ENCODE data around the gene CAMKMT.
A peak's percentile ranks its signal among the peaks of the same experiment; 100 is the strongest.

Gene CAMKMT

GRCh38 chr2:44335806-44336538 is 25.8 kb upstream of the CAMKMT start:
- H3K9ac ChIP-seq (ENCODE audit: low read length): no peak overlapping the region
- H3K36me3 ChIP-seq (ENCODE audit: control insufficient read depth, insufficient read depth, low read length): peaks cover 8% of the 10 kb centered on the region
- H3K27me3 ChIP-seq (ENCODE audit: control insufficient read depth, insufficient read depth, low read length): no peaks in the 10 kb centered on the region
- H3K4me3 ChIP-seq (ENCODE audit: low read length): no peak overlapping the region
- no peaks in the 10 kb centered on the region for H3K9me3 ChIP-seq (ENCODE audit: control insufficient read depth, low read length)
- no peaks in the 10 kb centered on the region for H3K4me1 ChIP-seq (ENCODE audit: control insufficient read depth, insufficient read depth, low read length)

DNA sequence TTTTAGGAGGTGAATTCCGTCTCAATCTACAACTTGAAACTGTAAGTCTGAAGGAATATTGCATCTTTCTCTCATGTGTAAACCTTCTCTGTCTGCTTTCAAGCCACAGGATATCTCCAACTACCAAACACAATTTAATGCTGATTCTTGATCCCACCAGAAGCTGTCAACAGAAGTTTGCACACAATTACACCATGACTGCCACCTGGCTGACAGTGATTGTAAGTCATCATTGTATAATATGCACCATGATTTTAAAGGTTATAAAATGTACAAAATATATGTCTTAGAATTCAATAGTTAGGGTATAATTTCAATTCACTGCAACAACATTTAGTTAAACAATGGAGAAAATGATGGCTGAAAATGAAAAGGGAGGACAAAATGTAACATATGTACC is 18.9 kb upstream of the CAMKMT start:
- peaks cover 6% of the 10 kb centered on the region for H3K36me3 ChIP-seq (ENCODE audit: control insufficient read depth, insufficient read depth, low read length)
- peaks cover 6% of the 10 kb centered on the region for H3K4me1 ChIP-seq (ENCODE audit: control insufficient read depth, insufficient read depth, low read length)
- no peaks in the 10 kb centered on the region for H3K27me3 ChIP-seq (ENCODE audit: control insufficient read depth, insufficient read depth, low read length)
- no peak overlapping the region for H3K9ac ChIP-seq (ENCODE audit: low read length)
- no peak overlapping the region for H3K4me3 ChIP-seq (ENCODE audit: low read length)
- H3K9me3 ChIP-seq (ENCODE audit: control insufficient read depth, low read length): no peaks in the 10 kb centered on the region

- H3K36me3 ChIP-seq (ENCODE audit: control insufficient read depth, insufficient read depth, low read length): no peaks in the 10 kb centered on the region
- H3K4me1 ChIP-seq (ENCODE audit: control insufficient read depth, insufficient read depth, low read length): peaks cover 6% of the 10 kb centered on the region
- H3K9me3 ChIP-seq (ENCODE audit: control insufficient read depth, low read length): no peaks in the 10 kb centered on the region
- no peak overlapping the region for H3K9ac ChIP-seq (ENCODE audit: low read length)
- H3K27me3 ChIP-seq (ENCODE audit: control insufficient read depth, insufficient read depth, low read length): no peaks in the 10 kb centered on the region
- no peak overlapping the region for H3K4me3 ChIP-seq (ENCODE audit: low read length)
Observed at GRCh38 chr2:44347526-44347925, 14.2 kb upstream of the CAMKMT start.

- no peaks in the 10 kb centered on the region for H3K9me3 ChIP-seq (ENCODE audit: control insufficient read depth, low read length)
- H3K9ac ChIP-seq (ENCODE audit: low read length): no peak overlapping the region
- no peaks in the 10 kb centered on the region for H3K27me3 ChIP-seq (ENCODE audit: control insufficient read depth, insufficient read depth, low read length)
- H3K4me3 ChIP-seq (ENCODE audit: low read length): no peak overlapping the region
- peaks cover 6% of the 10 kb centered on the region for H3K4me1 ChIP-seq (ENCODE audit: control insufficient read depth, insufficient read depth, low read length)
- no peaks in the 10 kb centered on the region for H3K36me3 ChIP-seq (ENCODE audit: control insufficient read depth, insufficient read depth, low read length)
Observed at GRCh38 chr2:44348400-44348799, 13.3 kb upstream of the CAMKMT start.

DNA sequence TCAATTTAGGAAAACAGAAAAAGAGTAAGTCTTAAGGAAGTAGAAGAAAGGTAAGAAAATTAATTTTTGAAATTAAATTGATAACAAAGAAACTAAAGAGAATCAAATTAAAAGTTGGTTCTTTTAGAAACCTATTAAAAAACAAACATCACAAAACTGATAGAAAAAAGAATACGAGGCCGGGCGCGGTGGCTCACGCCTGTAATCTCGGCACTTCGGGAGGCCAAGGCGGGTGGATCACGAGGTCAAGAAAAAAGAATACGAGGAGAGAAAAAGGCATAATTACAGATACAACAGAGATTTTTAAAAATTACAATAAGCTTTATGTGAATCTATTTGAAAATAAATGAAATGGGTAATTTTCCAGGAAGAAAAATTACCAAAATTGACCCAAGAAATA is 12.2 kb upstream of the CAMKMT start:
- H3K4me1 ChIP-seq (ENCODE audit: control insufficient read depth, insufficient read depth, low read length): peaks cover 6% of the 10 kb centered on the region
- no peaks in the 10 kb centered on the region for H3K36me3 ChIP-seq (ENCODE audit: control insufficient read depth, insufficient read depth, low read length)
- H3K27me3 ChIP-seq (ENCODE audit: control insufficient read depth, insufficient read depth, low read length): no peaks in the 10 kb centered on the region
- H3K4me3 ChIP-seq (ENCODE audit: low read length): no peak overlapping the region
- H3K9me3 ChIP-seq (ENCODE audit: control insufficient read depth, low read length): no peaks in the 10 kb centered on the region
- H3K9ac ChIP-seq (ENCODE audit: low read length): no peak overlapping the region

DNA sequence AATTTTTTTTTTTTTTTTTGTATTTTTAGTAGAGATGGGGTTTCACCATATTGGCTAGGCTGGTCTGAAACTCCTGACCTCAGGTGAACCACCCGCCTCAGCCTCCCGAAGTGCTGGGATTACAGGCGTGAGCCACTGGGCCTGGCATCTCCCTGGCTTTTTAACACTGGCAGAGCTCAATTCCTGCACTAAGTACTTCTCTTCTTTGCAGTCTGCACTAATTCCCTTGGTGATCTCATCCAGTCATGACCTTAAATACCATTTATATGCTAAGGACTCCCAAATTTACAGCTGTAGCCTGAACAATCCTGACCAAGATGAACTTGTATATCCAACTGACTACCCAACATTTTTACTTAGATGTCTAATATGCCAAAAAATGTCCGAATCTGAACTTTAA is 10.7 kb upstream of the CAMKMT start:
- H3K4me1 ChIP-seq (ENCODE audit: control insufficient read depth, insufficient read depth, low read length): peaks cover 6% of the 10 kb centered on the region
- H3K9me3 ChIP-seq (ENCODE audit: control insufficient read depth, low read length): no peaks in the 10 kb centered on the region
- H3K27me3 ChIP-seq (ENCODE audit: control insufficient read depth, insufficient read depth, low read length): no peaks in the 10 kb centered on the region
- no peak overlapping the region for H3K9ac ChIP-seq (ENCODE audit: low read length)
- H3K4me3 ChIP-seq (ENCODE audit: low read length): no peak overlapping the region
- no peaks in the 10 kb centered on the region for H3K36me3 ChIP-seq (ENCODE audit: control insufficient read depth, insufficient read depth, low read length)

GRCh38 chr2:44351676-44352075 is 10.1 kb upstream of the CAMKMT start:
- Histone ChIP-seq H3K36me3 (ENCODE audit: control insufficient read depth, insufficient read depth, low read length) (no peaks in the 10 kb centered on the region), H3K9ac (ENCODE audit: low read length) (no peak overlapping the region), H3K9me3 (ENCODE audit: control insufficient read depth, low read length) (no peaks in the 10 kb centered on the region), H3K4me3 (ENCODE audit: low read length) (no peak overlapping the region), H3K4me1 (ENCODE audit: control insufficient read depth, insufficient read depth, low read length) (peaks cover 6% of the 10 kb centered on the region), H3K27me3 (ENCODE audit: control insufficient read depth, insufficient read depth, low read length) (no peaks in the 10 kb centered on the region)

- no peaks in the 10 kb centered on the region for H3K36me3 ChIP-seq (ENCODE audit: control insufficient read depth, insufficient read depth, low read length)
- H3K9ac ChIP-seq (ENCODE audit: low read length): no peak overlapping the region
- H3K4me1 ChIP-seq (ENCODE audit: control insufficient read depth, insufficient read depth, low read length): no peaks in the 10 kb centered on the region
- no peaks in the 10 kb centered on the region for H3K9me3 ChIP-seq (ENCODE audit: control insufficient read depth, low read length)
- no peak overlapping the region for H3K4me3 ChIP-seq (ENCODE audit: low read length)
- no peaks in the 10 kb centered on the region for H3K27me3 ChIP-seq (ENCODE audit: control insufficient read depth, insufficient read depth, low read length)
Observed at GRCh38 chr2:44352510-44352909, 9.2 kb upstream of the CAMKMT start.

- H3K27me3 ChIP-seq (ENCODE audit: control insufficient read depth, insufficient read depth, low read length): no peaks in the 10 kb centered on the region
- no peaks in the 10 kb centered on the region for H3K36me3 ChIP-seq (ENCODE audit: control insufficient read depth, insufficient read depth, low read length)
- peaks cover under 1% of the 10 kb centered on the region for H3K4me1 ChIP-seq (ENCODE audit: control insufficient read depth, insufficient read depth, low read length)
- no peaks in the 10 kb centered on the region for H3K9me3 ChIP-seq (ENCODE audit: control insufficient read depth, low read length)
- H3K9ac ChIP-seq (ENCODE audit: low read length): no peak overlapping the region
- no peak overlapping the region for H3K4me3 ChIP-seq (ENCODE audit: low read length)
Observed at GRCh38 chr2:44354761-44355160, 7.0 kb upstream of the CAMKMT start.

DNA sequence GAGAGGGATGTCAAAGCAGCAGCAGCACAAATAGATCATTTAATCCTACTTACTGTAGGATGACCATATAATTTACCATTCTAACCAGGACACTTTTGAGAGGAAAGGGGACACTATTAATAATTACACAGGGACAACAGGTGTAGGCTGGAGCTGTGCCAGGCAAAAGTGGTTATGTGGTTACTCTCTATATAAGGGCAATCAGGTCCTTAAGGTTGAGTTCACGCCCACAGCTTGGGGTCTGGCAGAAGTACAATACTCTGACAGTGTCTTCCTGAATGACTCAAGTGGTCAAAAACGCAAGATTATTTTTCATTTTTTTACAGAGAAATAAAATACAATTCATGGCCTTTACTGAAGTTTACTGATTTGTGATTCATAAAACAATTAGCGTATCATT is 3.2 kb upstream of the CAMKMT start:
- Histone ChIP-seq H3K9ac (ENCODE audit: low read length) (no peak overlapping the region), H3K4me3 (ENCODE audit: low read length) (no peak overlapping the region), H3K27me3 (ENCODE audit: control insufficient read depth, insufficient read depth, low read length) (no peaks in the 10 kb centered on the region), H3K9me3 (ENCODE audit: control insufficient read depth, low read length) (no peaks in the 10 kb centered on the region), H3K36me3 (ENCODE audit: control insufficient read depth, insufficient read depth, low read length) (no peaks in the 10 kb centered on the region), H3K4me1 (ENCODE audit: control insufficient read depth, insufficient read depth, low read length) (peaks cover 12% of the 10 kb centered on the region)

DNA sequence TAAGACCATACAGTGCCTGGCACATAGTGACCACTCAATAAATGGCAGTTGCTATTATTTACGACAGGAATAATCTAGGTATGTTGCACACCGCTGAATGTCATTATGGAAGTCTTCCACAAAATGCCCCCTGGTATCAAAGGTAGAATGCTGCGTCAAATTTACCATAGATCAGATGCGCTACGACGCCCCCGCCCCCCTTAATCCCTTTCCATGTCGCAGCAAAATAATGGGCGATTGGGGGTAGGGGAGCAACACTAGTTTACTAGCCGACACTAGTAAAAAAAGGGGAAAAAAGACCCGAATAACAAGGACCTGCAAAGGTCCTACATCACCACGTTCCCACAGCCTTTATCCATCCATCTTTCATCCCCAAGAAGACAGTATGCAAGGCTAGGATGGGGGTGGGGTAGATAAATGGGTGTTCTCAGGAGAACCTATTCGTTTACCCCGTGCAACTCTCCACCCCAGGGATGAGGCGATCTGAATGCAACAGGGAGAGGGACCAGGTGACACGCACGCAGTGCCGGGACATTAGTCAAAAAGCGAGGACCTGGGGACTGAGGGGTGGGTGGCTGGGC is 908 bp upstream of the CAMKMT start:
- Histone ChIP-seq H3K4me1 (ENCODE audit: control insufficient read depth, insufficient read depth, low read length) (peaks cover 12% of the 10 kb centered on the region), H3K9me3 (ENCODE audit: control insufficient read depth, low read length) (no peaks in the 10 kb centered on the region), H3K4me3 (ENCODE audit: low read length) (peak overlapping the region; percentile 88), H3K36me3 (ENCODE audit: control insufficient read depth, insufficient read depth, low read length) (no peaks in the 10 kb centered on the region), H3K27me3 (ENCODE audit: control insufficient read depth, insufficient read depth, low read length) (no peaks in the 10 kb centered on the region), H3K9ac (ENCODE audit: low read length) (peak overlapping the region; percentile 91)

DNA sequence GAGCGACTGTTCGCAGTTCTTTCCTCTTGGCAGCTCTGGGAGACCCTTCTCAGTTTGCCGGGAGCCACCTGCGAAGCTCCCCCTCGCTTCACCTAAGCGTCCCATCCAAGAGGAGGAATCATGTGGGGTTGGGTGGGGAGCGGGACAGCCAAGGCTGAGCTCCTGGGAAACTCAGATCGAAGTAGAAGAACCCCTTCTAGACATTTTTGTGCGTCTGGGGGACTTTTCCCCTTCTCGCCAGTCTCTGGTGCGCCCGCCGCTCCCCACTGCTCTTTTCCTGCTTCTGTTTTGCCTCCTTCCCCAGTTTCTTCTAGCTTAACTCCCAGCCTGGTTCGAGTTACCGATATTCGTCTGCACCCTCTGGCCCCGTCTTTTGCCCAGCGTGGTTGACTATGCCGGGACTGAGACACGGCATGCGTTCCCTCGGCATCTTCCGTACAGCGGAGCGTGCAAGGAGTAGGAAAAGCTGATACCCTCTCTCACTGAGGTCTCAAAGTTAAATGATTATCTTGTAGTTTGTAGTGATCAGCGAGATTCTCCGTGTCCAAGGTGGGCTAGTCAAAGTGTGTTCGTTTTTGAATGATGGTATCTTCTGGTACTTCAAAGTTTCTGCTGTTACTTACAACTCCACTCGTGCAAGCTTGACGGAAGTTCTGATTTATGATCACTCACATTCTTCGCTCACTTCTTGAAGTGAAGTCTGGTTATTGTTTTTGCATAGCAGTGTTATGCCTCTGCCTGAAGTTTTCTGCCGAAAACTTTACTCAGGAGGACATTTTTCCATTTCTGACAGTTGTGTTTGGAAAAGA is 664 bp downstream of the CAMKMT start:
- H3K9me3 ChIP-seq (ENCODE audit: control insufficient read depth, low read length): no peaks in the 10 kb centered on the region
- peak overlapping the region; percentile 88 for H3K4me3 ChIP-seq (ENCODE audit: low read length)
- H3K27me3 ChIP-seq (ENCODE audit: control insufficient read depth, insufficient read depth, low read length): no peaks in the 10 kb centered on the region
- H3K36me3 ChIP-seq (ENCODE audit: control insufficient read depth, insufficient read depth, low read length): no peaks in the 10 kb centered on the region
- H3K9ac ChIP-seq (ENCODE audit: low read length): peak overlapping the region; percentile 91
- peaks cover 12% of the 10 kb centered on the region for H3K4me1 ChIP-seq (ENCODE audit: control insufficient read depth, insufficient read depth, low read length)

All from mucosa of stomach (tissue), 1 donor.